HG02571 (cell line): ENCODE measurements around the gene SAMM50.
A peak's percentile ranks its signal among the peaks of the same experiment; 100 is the strongest.

Source experiments
- ATAC-seq: cut with Tn5 transposase; IDR thresholded peaks from one replicate; pipeline ENCODE4 v1.9.1; 2021; ENCODE audit warnings: mild to moderate bottlenecking, moderate library complexity; ENCODE audit not compliant: unreplicated experiment

Gene SAMM50

GRCh38 chr22:44026630-44027511, 71.6 kb downstream of the SAMM50 start:
- ATAC-seq: peak; percentile 40

- ATAC-seq: no peak
Observed at GRCh38 chr22:44028091-44028490, 72.8 kb downstream of the SAMM50 start.

GRCh38 chr22:44029069-44029468, 73.8 kb downstream of the SAMM50 start:
- ATAC-seq: no peak

- no peak for ATAC-seq
Observed at GRCh38 chr22:44030051-44030701, 74.9 kb downstream of the SAMM50 start.

- no peak for ATAC-seq
Observed at GRCh38 chr22:44030702-44031082, 75.5 kb downstream of the SAMM50 start.

GRCh38 chr22:44031158-44031952, 76.1 kb downstream of the SAMM50 start:
- ATAC-seq: no peak

- ATAC-seq: no peak
Observed at GRCh38 chr22:44032126-44032730, 77.0 kb downstream of the SAMM50 start.

- ATAC-seq: no peak
Observed at GRCh38 chr22:44033287-44033686, 78.0 kb downstream of the SAMM50 start.

GRCh38 chr22:44033694-44034093, 78.5 kb downstream of the SAMM50 start:
- no peak for ATAC-seq

GRCh38 chr22:44037519-44038375, 82.5 kb downstream of the SAMM50 start:
- ATAC-seq: no peak

GRCh38 chr22:44039566-44040171, 84.4 kb downstream of the SAMM50 start:
- no peak for ATAC-seq

GRCh38 chr22:44042249-44043218, 87.3 kb downstream of the SAMM50 start:
- ATAC-seq: no peak

GRCh38 chr22:44045145-44045544, 89.9 kb downstream of the SAMM50 start:
- ATAC-seq: no peak
